HepG2 (cell line): ENCODE measurements around the gene NABP2. TPM values are rescaled to one million over a fixed set of nuclear protein-coding genes. Genes with fewer than 3 reads are reported as not detected.
A peak's percentile ranks its signal among the peaks of the same experiment; 100 is the strongest.

ENCODE experiments used
- AGO2 ChIP-seq: fragments of 200-400 bp; formaldehyde crosslinking; optimal IDR thresholded peaks from 2 replicates; pipeline ENCODE3; 2017; ENCODE audit warnings: mild to moderate bottlenecking, low read depth, low read length, moderate library complexity
- E2F2 ChIP-seq: sonication (generic); formaldehyde crosslinking; IDR thresholded peaks from 2 replicates; pipeline ENCODE4 v1.4.0; 2020; ENCODE audit warnings: missing genetic modification reagents, borderline replicate concordance
- JDP2 ChIP-seq: sonication (generic); formaldehyde crosslinking; IDR thresholded peaks from 2 replicates; pipeline ENCODE4 v1.8.1; 2022; ENCODE audit warnings: missing genetic modification reagents, borderline replicate concordance
- LCORL ChIP-seq, 2 experiments: fragments of 450-650 bp in 1 of 2; sonication (generic) in 1 of 2; formaldehyde crosslinking in 1 of 2; IDR thresholded peaks; 2 replicates each; pipeline versions ENCODE4 v1.5.0 to v1.6.1; 2017 to 2020; ENCODE audit warnings: antibody characterized with exemption in 1 of 2, missing genetic modification reagents in 1 of 2
- NAIF1 ChIP-seq: sonication (generic); formaldehyde crosslinking; IDR thresholded peaks from 2 replicates; pipeline ENCODE4 v1.5.0; 2020; ENCODE audit warnings: mild to moderate bottlenecking, missing genetic modification reagents, borderline replicate concordance
- NCOR1 ChIP-seq: fragments of 200-600 bp; sonication (generic); IDR thresholded peaks from 2 replicates; pipeline ENCODE4 v1.7.0; 2017; ENCODE audit warnings: antibody characterized with exemption, low read length, borderline replicate concordance
- SATB2 ChIP-seq: sonication (generic); formaldehyde crosslinking; IDR thresholded peaks from 2 replicates; pipeline ENCODE4 v1.5.0; 2020; ENCODE audit warnings: missing genetic modification reagents
- SSRP1 ChIP-seq: IDR thresholded peaks from 2 replicates; pipeline ENCODE4 v1.6.1; 2016; ENCODE audit warnings: control low read depth
- THAP11 ChIP-seq: IDR thresholded peaks from 2 replicates; pipeline ENCODE4 v1.6.1; 2016; ENCODE audit warnings: missing biosample characterization, missing genetic modification reagents
- TOE1 ChIP-seq: sonication (generic); formaldehyde crosslinking; IDR thresholded peaks from 2 replicates; pipeline ENCODE4 v1.4.0; 2020; ENCODE audit warnings: mild to moderate bottlenecking, missing genetic modification reagents
- TRIM24 ChIP-seq: sonication (generic); formaldehyde crosslinking; IDR thresholded peaks from 2 replicates; pipeline ENCODE4 v1.8.0; 2022; ENCODE audit warnings: mild to moderate bottlenecking, missing genetic modification reagents
- ZBTB38 ChIP-seq: sonication (generic); formaldehyde crosslinking; IDR thresholded peaks from 2 replicates; pipeline ENCODE4 v1.5.1; 2020; ENCODE audit warnings: mild to moderate bottlenecking, missing genetic modification reagents
- ZNF670 ChIP-seq: sonication (generic); formaldehyde crosslinking; IDR thresholded peaks from 2 replicates; pipeline ENCODE4 v1.8.0; 2022; ENCODE audit warnings: mild to moderate bottlenecking, missing genetic modification reagents, borderline replicate concordance
- ZSCAN29 ChIP-seq: sonication (generic); formaldehyde crosslinking; conservative IDR thresholded peaks from 2 replicates; pipeline ENCODE4 v1.4.0; 2020; ENCODE audit warnings: mild to moderate bottlenecking, missing genetic modification reagents
- polyA plus RNA-seq, 8 experiments: library from polyadenylated mRNA; depleted of rRNA in 3 of 8; stranded (reverse) in 7 of 8; unstranded in 1 of 8; fragments of >200 nt; fragmentation: Illumina TruSeq in 4 of 8; extraction: Trizol in 4 of 8; gene quantifications; 2 replicates each; pipeline versions ENCODE4 v1.2.1 to v1.2.3, GENCODE V29; 2011 to 2016; ENCODE audit warnings: low read depth in 4 of 8, missing spikeins in 1 of 8, mixed read lengths in 1 of 8; ENCODE audit not compliant: insufficient read depth in 1 of 8
- total RNA-seq, 5 experiments: library from RNA; depleted of rRNA; stranded (reverse); fragments of >200 nt; fragmentation: Illumina TruSeq; extraction: Trizol; gene quantifications; 2 replicates each; pipeline ENCODE4 v1.2.3, GENCODE V29; 2016; ENCODE audit warnings: low read depth in 1 of 5
- TF ChIP-seq, protein P1 (sequence below): sonication (generic); formaldehyde crosslinking; IDR thresholded peaks from one replicate; pipeline ENCODE4 v1.5.1; 2020; ENCODE audit warnings: mild to moderate bottlenecking, missing genetic modification reagents; ENCODE audit errors: not compliant biosample characterization
- TF ChIP-seq, protein P2 (sequence below): sonication (generic); formaldehyde crosslinking; conservative IDR thresholded peaks from 2 replicates; pipeline ENCODE4 v1.4.0; 2020; ENCODE audit warnings: mild to moderate bottlenecking, missing genetic modification reagents, moderate library complexity

Gene NABP2
- total and polyA plus RNA-seq, 2 of the 13 experiments (the other 11 are each of a cell fraction or from before 2014, with no cell fraction given), result 33.2 to 35.5 TPM

DNA sequence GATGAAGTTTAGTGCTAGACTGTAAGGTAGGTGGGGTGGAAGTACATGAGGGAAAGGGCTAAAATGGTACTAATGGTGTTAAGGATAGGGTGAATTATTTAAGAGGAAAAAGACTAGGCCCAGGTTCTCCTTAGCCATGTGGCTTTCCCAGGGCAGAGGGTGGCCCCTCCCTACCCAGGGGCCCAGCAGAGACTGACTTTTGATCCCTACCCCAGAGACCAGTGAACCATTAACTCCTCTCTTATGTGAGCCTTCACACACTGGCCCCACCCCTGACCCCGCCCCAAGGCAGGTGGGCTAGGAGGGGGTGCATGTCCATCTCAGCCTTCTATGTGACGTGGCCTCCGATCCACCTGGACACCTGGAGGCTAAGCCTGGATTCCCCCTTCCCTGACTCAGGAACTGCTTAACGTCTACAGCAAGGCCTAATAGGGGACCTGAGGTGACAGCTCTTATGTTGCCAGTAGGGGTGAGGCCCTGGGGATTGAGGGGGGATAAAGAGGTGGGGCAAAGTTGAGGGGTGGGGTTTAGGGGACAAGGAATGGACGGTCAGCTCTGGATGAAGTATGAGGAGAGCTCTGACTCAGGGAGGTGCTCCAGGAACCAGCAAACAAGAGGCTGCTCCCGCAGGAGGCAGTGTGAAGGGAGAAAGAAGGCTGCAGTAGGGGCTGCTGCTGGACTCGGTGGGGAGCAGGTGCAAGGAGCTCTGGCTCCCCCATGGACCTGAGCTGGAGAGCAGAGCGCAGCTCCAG is 6.5 kb downstream of the NABP2 start (continued):
- TF ChIP-seq, protein P1, sequence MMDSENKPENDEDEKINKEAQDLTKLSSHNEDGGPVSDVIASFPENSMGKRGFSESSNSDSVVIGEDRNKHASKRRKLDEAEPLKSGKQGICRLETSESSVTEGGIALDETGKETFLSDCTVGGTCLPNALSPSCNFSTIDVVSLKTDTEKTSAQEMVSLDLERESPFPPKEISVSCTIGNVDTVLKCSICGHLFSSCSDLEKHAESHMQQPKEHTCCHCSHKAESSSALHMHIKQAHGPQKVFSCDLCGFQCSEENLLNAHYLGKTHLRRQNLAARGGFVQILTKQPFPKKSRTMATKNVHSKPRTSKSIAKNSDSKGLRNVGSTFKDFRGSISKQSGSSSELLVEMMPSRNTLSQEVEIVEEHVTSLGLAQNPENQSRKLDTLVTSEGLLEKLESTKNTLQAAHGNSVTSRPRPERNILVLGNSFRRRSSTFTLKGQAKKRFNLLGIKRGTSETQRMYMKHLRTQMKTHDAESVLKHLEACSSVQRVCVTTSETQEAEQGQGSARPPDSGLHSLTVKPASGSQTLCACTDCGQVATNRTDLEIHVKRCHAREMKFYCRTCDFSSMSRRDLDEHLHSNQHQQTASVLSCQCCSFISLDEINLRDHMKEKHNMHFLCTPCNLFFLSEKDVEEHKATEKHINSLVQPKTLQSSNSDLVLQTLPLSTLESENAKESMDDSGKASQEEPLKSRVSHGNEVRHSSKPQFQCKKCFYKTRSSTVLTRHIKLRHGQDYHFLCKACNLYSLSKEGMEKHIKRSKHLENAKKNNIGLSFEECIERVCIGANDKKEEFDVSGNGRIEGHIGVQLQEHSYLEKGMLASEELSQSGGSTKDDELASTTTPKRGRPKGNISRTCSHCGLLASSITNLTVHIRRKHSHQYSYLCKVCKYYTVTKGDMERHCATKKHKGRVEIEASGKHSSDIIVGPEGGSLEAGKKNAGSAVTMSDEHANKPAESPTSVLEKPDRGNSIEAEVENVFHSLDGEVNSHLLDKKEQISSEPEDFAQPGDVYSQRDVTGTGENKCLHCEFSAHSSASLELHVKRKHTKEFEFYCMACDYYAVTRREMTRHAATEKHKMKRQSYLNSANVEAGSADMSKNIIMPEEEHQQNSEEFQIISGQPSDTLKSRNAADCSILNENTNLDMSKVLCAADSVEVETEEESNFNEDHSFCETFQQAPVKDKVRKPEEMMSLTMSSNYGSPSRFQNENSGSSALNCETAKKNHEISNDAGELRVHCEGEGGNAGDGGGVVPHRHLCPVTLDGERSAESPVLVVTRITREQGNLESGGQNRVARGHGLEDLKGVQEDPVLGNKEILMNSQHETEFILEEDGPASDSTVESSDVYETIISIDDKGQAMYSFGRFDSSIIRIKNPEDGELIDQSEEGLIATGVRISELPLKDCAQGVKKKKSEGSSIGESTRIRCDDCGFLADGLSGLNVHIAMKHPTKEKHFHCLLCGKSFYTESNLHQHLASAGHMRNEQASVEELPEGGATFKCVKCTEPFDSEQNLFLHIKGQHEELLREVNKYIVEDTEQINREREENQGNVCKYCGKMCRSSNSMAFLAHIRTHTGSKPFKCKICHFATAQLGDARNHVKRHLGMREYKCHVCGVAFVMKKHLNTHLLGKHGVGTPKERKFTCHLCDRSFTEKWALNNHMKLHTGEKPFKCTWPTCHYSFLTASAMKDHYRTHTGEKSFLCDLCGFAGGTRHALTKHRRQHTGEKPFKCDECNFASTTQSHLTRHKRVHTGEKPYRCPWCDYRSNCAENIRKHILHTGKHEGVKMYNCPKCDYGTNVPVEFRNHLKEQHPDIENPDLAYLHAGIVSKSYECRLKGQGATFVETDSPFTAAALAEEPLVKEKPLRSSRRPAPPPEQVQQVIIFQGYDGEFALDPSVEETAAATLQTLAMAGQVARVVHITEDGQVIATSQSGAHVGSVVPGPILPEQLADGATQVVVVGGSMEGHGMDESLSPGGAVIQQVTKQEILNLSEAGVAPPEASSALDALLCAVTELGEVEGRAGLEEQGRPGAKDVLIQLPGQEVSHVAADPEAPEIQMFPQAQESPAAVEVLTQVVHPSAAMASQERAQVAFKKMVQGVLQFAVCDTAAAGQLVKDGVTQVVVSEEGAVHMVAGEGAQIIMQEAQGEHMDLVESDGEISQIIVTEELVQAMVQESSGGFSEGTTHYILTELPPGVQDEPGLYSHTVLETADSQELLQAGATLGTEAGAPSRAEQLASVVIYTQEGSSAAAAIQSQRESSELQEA (CRISPR knock-in tag), result peak; percentile 43
- TF ChIP-seq, protein P2, sequence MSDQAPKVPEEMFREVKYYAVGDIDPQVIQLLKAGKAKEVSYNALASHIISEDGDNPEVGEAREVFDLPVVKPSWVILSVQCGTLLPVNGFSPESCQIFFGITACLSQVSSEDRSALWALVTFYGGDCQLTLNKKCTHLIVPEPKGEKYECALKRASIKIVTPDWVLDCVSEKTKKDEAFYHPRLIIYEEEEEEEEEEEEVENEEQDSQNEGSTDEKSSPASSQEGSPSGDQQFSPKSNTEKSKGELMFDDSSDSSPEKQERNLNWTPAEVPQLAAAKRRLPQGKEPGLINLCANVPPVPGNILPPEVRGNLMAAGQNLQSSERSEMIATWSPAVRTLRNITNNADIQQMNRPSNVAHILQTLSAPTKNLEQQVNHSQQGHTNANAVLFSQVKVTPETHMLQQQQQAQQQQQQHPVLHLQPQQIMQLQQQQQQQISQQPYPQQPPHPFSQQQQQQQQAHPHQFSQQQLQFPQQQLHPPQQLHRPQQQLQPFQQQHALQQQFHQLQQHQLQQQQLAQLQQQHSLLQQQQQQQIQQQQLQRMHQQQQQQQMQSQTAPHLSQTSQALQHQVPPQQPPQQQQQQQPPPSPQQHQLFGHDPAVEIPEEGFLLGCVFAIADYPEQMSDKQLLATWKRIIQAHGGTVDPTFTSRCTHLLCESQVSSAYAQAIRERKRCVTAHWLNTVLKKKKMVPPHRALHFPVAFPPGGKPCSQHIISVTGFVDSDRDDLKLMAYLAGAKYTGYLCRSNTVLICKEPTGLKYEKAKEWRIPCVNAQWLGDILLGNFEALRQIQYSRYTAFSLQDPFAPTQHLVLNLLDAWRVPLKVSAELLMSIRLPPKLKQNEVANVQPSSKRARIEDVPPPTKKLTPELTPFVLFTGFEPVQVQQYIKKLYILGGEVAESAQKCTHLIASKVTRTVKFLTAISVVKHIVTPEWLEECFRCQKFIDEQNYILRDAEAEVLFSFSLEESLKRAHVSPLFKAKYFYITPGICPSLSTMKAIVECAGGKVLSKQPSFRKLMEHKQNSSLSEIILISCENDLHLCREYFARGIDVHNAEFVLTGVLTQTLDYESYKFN, result peak; percentile 95
- no peak for TF ChIP-seq JDP2 (CRISPR knock-in tag)
- TF ChIP-seq SATB2 (CRISPR knock-in tag), result no peak
- no peak for TF ChIP-seq ZBTB38 (CRISPR knock-in tag)
- no peak for TF ChIP-seq AGO2
- TF ChIP-seq LCORL (IDR thresholded peaks at IDR 0.05), result no peak
- TF ChIP-seq LCORL (CRISPR knock-in tag; IDR thresholded peaks at IDR 0.05), result peak; percentile 59; the same call in 1 of the 2 replicates
- no peak for TF ChIP-seq NAIF1
- peak; percentile 62; the same call in 1 of the 2 replicates for TF ChIP-seq ZNF670 (CRISPR knock-in tag)
- peak; percentile 60; the same call in 1 of the 2 replicates for TF ChIP-seq ZSCAN29 (CRISPR knock-in tag)
- TF ChIP-seq THAP11 (CRISPR knock-in tag), result peak; percentile 50
- TF ChIP-seq SSRP1 (CRISPR knock-in tag), result no peak; the same call in 1 of the 2 replicates
- TF ChIP-seq TRIM24 (CRISPR knock-in tag), result no peak
- TF ChIP-seq TOE1 (CRISPR knock-in tag), result no peak
- no peak for TF ChIP-seq E2F2 (CRISPR knock-in tag)
- TF ChIP-seq NCOR1, result peak; percentile 66
